Omental fat pad (tissue), 4 donors: ENCODE data around the gene TBC1D32. TPM values are rescaled to one million over a fixed set of nuclear protein-coding genes. Genes with fewer than 3 reads are reported as not detected.
"Not testable (repeated sequence)": the region's sequence is repeated elsewhere in the genome, so short reads cannot be mapped to it uniquely, and the experiment has no call there.

Experiments used
- ATAC-seq: fragments of 150-250 bp; one replicate; pipeline ENCODE4 v1.9.1; 2016; ENCODE audit warnings: mild to moderate bottlenecking, moderate library complexity; ENCODE audit not compliant: low FRiP score
- DNase-seq: peaks from one replicate; pipeline ENCODE4 v3.0.0-alpha.2; 2019; ENCODE audit warnings: low spot score
- CTCF ChIP-seq, 3 donors: fragments of 450-650 bp; IDR thresholded peaks; one replicate each; pipeline ENCODE4 v1.5.1; 2016 to 2017; ENCODE audit warnings: antibody characterized with exemption in 3 of 3, mild to moderate bottlenecking in 3 of 3, moderate library complexity in 2 of 3
- total RNA-seq, 4 donors: library from RNA; depleted of rRNA; stranded (reverse); fragments of >200 nt; gene quantifications; one replicate each; pipeline ENCODE4 v1.1.0, GENCODE V29; 2016

The TBC1D32 gene
- total RNA-seq, 4 donors from 2014 or later, result 4.6 to 11.4 (median 7.4) TPM

DNA sequence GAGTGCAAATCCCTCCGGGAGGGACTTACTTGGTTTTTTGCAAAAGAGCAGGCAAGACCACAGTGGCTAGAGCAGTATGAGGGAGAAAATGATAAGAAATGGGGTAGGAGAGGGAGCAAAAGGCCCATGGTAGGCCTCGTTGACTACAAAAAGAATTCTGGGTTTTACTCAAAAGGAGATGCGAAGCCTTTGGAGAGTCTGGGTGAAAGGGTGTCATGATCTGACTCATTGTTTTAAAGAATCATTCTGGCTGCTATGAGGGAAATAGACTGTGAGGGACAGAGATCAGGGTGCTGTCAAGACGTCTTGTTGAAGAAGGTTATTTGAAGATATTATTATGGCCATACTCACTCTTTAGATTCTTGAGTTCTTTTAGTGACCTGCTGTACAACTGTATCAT, 13.0 kb downstream of the TBC1D32 start:
- ATAC-seq (no peak), DNase-seq (no peak)
- no peak for TF ChIP-seq CTCF (IDR thresholded peaks at IDR 0.05)

GRCh38 chr6:121319603-121320002, 14.7 kb downstream of the TBC1D32 start:
- DNase-seq (no peak), ATAC-seq (no peak)
- no peak for TF ChIP-seq CTCF (IDR thresholded peaks at IDR 0.05)

DNA sequence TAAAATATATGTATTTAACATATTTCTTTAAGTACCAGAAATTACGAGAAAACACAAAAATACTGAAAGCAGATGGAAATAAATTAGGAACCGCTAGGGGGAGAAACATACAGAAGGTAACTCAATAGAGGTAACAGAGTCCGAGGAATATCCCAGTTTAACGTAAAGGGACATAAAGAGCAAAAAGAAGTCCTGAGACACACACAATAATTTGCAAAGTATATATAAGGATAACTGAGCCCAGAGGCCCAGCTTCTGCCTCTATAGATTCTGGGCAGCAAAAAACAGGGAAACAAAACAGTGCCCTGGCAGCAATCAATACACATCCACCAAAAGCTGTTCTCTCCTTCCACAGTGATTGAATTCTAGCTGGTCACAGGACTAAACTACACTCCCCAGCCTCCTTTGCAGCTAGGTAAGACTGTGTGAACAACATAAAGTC, 15.1 kb downstream of the TBC1D32 start:
- no peak for TF ChIP-seq CTCF (IDR thresholded peaks at IDR 0.05)
- ATAC-seq (no peak), DNase-seq (no peak)

DNA sequence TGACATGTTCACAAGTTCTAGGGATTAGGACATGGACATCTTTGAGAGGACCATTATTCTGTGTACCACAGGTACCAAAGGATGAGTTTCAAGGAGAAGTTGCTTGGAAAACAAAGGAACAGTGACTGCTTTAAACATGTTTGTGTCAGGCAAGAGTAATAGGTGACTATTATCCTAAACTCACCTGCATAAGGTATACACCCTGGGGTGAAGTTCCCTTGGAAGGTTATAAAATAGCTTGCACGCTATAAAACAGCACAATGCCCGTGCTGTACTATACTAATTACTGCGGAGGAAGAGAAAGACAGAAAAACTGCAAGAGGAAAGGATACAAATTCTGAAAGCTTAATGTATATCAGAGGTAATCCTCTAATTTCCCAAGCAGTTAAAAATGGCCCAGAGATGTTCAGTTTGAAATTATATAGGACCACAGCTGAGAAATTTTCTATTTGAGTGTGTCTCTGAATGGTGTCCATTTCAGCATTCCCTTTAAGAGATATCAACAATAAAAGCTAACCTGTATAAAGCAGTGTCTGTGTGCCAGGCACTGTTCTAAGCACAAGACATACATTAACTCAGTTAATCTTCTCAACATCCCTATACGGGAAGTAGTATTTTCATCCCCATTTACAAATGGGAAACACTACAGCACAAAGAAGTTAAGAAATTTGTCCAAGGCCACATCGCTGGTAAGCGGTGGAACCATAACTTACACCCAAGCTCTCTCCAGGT, 19.7 kb downstream of the TBC1D32 start:
- ATAC-seq (no peak), DNase-seq (no peak)
- no peak for TF ChIP-seq CTCF (IDR thresholded peaks at IDR 0.05)

- DNase-seq, ATAC-seq: not testable (repeated sequence)
Measured at GRCh38 chr6:121311814-121312213, 22.5 kb downstream of the TBC1D32 start.

DNA sequence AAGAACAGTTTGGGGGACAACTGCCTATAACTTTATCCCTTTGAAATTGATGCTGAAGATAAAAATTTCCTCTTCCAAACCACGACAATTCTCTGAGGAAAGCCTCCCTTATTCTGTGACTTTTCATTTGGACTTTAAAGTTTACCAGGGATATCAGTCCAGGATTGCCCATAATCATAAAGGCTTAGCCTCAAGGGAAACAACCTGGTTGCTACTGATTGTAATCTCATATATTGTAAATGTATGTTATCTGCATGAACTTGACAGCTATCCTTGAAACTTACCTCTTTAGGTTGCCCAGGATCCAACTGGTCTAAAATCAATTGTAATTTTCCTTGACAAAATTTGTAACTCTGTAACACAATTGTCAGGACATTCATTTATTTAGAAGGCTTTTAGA, 23.8 kb downstream of the TBC1D32 start:
- DNase-seq, result no peak
- no peak for TF ChIP-seq CTCF (IDR thresholded peaks at IDR 0.05)
- no peak for ATAC-seq

- DNase-seq (no peak), ATAC-seq (no peak)
- TF ChIP-seq CTCF (IDR thresholded peaks at IDR 0.05), result no peak
Measured at GRCh38 chr6:121309768-121310469, 24.4 kb downstream of the TBC1D32 start.
